HPDE6-E6E7 (cell line): ENCODE data around the gene CCDC170.
"Not testable (repeated sequence)": the region's sequence is repeated elsewhere in the genome, so short reads cannot be mapped to it uniquely, and the experiment has no call there.

Experiments
- DNase-seq: peaks from one replicate; pipeline ENCODE4 v3.0.0; 2011; ENCODE audit warnings: missing footprints; ENCODE audit errors: extremely low spot score

The CCDC170 gene

DNA sequence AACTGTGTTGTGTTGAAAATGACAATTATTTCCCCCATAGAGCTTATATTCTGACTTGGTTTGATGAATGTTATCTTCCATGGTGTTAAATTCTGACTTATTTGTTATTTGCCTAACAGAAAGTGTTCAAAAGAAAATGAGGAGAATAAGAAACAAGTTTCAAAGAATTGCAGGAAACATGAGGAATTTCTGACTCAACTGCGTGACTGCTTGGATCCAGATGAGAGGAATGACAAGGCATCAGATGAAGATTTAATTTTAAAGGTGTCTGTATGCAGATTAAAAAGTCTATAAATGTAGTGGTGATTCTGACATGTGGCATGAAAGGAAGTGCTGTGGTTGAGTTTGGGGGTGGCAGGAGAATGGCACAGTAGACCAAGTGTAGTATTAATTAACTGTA, 50.6 kb downstream of the CCDC170 start:
- DNase-seq, result no peak

GRCh38 chr6:151544884-151545283, 51.1 kb downstream of the CCDC170 start:
- not testable (repeated sequence) for DNase-seq

DNA sequence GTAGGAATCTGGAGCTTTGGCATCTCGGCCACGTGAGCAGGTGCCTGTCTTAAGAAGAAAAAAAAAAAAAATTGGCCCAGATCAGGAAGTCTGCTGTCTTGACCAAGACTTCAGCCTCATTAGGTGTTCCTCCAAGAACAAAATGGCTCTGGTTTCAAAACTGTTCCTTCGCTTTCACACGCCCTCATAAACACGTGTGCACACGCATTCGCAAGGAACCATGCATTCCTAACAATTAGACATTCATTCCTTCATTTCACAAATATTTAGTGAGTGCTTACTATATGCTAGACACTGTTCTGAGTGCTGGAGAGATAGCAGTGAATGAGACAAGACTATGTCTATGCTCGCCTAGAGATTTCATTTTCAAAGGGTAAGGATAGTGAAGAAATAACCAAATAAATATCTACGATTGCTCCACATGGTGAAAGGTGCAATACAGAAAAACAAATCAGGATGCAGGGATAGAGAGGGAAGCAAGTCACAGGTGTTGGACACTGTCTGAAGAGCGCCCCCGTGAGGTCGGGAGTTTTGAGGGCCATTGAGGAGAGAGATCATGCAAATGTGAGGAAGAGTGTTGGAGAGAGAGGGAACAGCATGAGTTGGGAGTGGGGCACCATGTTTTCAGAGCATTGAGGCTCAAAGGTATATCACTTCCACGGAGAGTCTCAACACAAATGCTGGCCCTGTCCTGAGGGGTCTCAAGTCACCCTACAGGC, 53.3 kb downstream of the CCDC170 start:
- DNase-seq, result no peak

- no peak for DNase-seq
These were observed 54.4 kb downstream of the CCDC170 start for GRCh38 chr6:151548201-151548600.

GRCh38 chr6:151549790-151550189, 56.0 kb downstream of the CCDC170 start:
- DNase-seq, result no peak

DNA sequence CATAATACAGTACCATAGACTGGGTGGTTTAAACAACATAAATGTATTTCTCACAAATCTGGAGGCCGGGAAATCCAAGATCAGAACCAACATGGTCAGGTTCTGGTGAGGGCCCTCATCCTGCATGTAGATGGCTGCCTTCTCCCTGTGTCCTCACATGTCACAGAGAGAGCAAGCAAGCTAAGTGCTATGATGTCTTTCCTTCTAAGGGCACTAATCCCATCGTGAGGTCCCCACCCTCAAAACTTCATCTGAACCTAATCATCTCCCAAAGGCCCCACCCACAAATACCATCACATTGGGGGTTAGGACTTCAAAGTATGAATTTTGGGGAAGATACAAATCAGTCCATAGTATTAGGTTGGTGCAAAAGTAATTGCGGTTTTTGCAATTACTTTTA, 56.8 kb downstream of the CCDC170 start:
- no peak for DNase-seq

DNA sequence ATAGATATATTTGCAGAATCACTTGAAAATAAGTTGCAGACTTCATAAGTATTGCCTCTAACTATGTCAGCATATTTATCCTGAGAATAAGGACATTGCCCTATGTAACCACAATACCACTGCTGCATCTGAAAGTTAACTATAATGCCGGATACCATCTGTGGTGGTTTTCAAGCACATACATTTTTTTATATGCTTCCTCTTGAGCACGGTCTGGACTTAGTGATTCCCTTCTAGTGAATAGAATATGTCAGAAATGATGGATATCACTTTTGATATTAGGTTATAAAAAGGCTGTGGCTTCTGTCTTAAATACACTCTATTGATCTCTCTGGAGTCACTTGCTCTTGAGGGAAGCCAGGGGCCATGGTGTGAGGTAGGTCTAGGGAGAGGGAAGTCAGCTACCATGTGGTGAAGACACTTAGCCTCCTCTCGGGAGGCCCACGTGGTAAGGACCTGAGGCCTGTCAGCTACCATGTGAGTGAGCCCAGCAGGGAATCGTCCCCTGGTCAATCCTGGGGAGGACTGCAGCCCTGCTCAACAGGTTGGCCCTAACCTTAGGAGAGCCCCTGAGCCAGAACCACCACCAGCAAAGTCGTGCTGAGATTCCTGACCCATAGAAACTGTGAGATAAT, 57.5 kb downstream of the CCDC170 start:
- DNase-seq, result no peak

- DNase-seq, result no peak
These were observed 59.8 kb downstream of the CCDC170 start for GRCh38 chr6:151553416-151554165.

DNA sequence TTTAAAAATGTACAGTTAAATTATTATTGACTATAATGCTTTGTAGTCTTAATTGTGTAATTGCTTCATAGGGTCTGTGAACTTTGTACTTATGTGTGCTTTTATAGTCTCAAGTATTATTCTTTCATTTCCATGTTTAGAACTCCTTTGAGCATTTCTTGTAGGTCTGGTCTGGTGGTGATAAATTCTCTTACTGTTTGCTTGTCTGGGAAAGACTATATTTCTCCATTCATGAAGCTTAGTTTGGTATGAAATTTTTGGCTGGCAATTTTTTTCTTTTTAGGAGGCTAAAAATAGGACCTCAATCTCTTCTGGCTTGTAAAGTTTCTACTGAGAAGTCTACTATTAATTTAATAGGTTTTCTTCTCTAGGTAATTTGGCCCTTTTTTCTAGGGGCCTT, 67.4 kb downstream of the CCDC170 start:
- DNase-seq, result no peak

GRCh38 chr6:151564654-151565053, 70.8 kb downstream of the CCDC170 start:
- no peak for DNase-seq

DNA sequence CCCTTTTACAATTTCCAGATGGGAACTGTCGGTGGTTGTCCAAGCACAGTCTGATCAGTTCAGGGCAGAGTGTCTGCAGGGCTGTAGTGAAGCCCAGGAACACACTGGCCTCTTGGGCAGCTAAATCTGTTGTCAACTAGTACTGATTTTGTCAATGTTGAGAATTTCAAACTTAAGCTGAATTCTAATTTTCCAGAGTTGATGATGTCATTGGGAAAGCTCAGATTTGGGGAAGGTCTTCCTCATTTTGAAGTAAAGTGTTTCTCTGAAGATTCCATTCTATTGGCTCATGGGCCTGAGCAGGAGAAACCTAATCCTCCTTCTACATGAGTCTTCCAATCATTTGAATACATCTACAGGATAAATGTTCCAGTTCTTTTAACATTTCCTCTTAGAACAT, 72.1 kb downstream of the CCDC170 start:
- no peak for DNase-seq

GRCh38 chr6:151566557-151566956, 72.7 kb downstream of the CCDC170 start:
- DNase-seq, result no peak

GRCh38 chr6:151576633-151577032, 82.8 kb downstream of the CCDC170 start:
- DNase-seq, result no peak

- DNase-seq, result no peak
These were observed 83.4 kb downstream of the CCDC170 start for GRCh38 chr6:151577257-151577656.

DNA sequence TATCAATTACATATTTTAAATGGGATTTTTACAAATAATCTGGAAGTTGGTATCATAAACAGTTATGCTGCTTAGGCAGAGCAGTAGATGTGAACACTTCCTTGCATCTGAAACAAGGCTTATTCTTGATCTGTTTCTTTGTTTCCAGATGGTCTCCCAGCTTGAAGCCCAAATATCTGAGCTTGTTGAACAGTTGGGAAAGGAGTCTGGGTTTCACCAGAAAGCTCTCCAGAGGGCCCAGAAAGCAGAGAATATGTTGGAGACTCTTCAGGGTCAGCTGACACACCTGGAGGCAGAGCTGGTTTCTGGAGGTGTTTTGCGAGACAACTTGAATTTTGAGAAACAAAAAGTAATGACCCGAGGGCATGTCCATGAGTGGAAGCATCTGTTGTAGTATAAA, 91.9 kb downstream of the CCDC170 start:
- DNase-seq, result no peak

DNA sequence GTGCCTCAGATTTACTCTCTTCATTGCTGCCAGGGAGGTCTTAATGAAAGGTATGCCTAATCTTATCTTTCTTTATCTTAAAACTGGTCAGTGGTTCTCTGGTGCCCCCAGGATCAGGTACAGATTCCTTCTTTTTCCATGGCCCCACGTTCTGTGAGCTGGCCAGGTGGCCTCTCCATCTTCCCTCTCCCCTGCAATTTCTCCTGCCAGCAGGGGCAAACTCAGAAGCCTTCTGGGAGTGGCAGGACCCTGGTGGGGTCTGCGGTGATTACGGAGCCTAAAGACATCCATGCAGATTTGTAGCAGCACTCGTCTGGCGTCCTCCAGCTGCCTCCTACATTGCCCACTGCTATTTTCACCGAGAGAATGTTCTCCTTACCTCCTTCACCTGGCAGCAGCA, 95.8 kb downstream of the CCDC170 start:
- DNase-seq, result no peak

GRCh38 chr6:151590742-151591141, 96.9 kb downstream of the CCDC170 start:
- DNase-seq, result no peak

- no peak for DNase-seq
These were observed 98.8 kb downstream of the CCDC170 start for GRCh38 chr6:151592449-151593159.

DNA sequence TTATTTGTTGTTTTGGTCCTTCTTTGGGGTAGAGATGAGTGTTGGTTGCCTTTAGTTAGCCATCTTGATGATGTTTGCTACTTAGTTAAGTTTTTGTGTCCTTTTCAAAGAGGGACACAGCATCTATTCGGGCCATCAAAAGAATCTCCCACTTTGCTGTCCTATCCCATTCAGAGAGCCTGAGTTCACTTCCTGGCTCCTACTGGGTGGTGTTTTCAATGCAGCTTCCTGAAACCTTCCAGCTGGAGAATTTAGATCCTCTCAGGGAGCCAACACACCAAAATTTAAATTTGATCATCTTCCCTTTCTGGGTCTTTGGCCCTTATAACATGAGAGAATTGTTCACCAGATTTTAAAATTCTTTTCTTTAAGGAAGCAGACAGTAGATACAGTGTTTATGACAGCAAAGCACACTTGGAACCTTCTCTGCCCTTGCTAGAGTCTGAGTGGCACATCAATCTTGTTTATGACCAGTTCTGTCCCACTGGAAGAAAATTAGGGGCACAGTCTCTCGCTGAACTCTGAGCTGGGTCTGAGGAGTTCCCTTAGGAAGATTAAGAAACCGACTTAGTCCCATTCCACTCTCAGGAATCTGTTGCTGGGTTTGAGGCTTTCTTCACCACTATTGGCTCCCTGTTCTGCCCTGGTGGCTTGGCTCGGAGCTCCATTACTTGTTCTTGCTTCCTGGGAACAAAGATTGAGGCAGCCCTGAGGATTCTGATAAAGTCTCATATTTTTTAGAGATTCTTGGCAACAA, 115.5 kb downstream of the CCDC170 start:
- DNase-seq, result no peak

DNA sequence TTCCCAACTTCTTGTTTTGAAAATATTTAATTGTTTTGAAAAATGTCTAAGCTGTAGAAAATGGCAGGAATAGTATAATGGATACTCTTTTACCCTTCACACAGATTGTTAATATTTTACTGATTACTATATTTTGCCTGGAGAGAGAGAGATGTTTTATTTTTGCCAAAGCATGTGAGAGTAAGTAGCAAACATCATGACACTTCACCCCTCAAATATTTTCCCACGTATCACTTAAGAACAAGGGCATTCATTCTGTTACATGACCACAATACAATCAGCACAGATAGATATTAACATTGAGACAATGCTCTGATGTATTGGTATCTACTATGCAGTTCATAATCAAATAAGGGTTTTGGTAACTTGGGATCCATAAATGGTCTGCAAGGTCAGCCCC, 116.5 kb downstream of the CCDC170 start:
- no peak for DNase-seq

GRCh38 chr6:151614630-151615029, 120.8 kb downstream of the CCDC170 start:
- no peak for DNase-seq

DNA sequence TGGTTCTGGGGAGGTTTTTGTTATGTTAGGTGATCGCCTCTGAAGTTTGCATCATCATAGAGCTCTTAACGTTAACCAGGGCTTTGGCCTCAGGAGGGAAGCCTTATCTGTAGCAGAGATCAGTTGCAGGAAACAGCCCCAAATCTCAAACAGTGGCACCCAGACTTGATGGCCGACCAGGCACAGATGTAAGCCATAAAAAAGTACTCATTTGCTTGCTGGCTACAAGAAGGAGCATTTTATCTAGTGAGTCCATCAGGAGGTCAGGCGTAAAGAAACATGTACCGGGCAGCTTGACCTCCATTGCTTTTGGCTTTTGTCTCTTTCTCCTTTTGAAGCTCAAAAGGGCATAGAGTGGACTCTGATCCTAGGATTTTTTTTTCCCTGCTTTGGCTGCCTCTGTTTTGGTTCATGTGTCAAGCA, 122.3 kb downstream of the CCDC170 start:
- DNase-seq, result no peak
